GM12891 (cell line): Measurements from ENCODE around the gene NPHP4.

Experiments used
- PAX5 ChIP-seq: IDR thresholded peaks from 2 replicates; pipeline ENCODE4 v1.6.1; 2011; ENCODE audit warnings: low read length, moderate library complexity, mild to moderate bottlenecking; ENCODE audit not compliant: insufficient read depth, severe bottlenecking
- POLR2A ChIP-seq: IDR thresholded peaks from 2 replicates; pipeline ENCODE4 v1.6.1; 2011; ENCODE audit warnings: low read depth, low read length, control low read depth
- POLR2AphosphoS5 ChIP-seq: IDR thresholded peaks from 2 replicates; pipeline ENCODE4 v1.6.1; 2011; ENCODE audit warnings: low read depth, low read length, control low read depth
- POU2F2 ChIP-seq: IDR thresholded peaks from 2 replicates; pipeline ENCODE4 v1.6.1; 2011; ENCODE audit warnings: low read depth, mild to moderate bottlenecking, control low read depth, low read length, moderate library complexity
- SPI1 ChIP-seq: IDR thresholded peaks from 2 replicates; pipeline ENCODE4 v1.6.1; 2011; ENCODE audit warnings: low read depth, low read length, control low read depth
- TAF1 ChIP-seq: IDR thresholded peaks from 2 replicates; pipeline ENCODE4 v1.6.1; 2011; ENCODE audit warnings: low read depth, low read length, control low read depth

- TF ChIP-seq POLR2AphosphoS5, result no peak
- no peak for TF ChIP-seq POLR2A
- TF ChIP-seq TAF1, result no peak
- no peak for TF ChIP-seq PAX5
- TF ChIP-seq POU2F2, result no peak
- TF ChIP-seq SPI1, result no peak
Measured at GRCh38 chr1:6019166-6019845, 27.1 kb upstream of the NPHP4 start.
